ENCODE data around the gene TBCD. TPM values are rescaled to one million over a fixed set of nuclear protein-coding genes. Genes with fewer than 3 reads are reported as not detected.

TBCD gene
- total RNA-seq, 1 experiment from 2014 or later = 90.7 TPM

- CTCF ChIA-PET = no interaction called here
- no peaks in the 10 kb centered on the region for H3K9me3 Mint-ChIP-seq (ENCODE audit: low read depth, unreplicated experiment)
- BruUV-seq (replicated peaks) = no TSS peak
- no peak for DNase-seq
- no peaks in the 10 kb centered on the region for H3K27me3 Mint-ChIP-seq (ENCODE audit: unreplicated experiment)
- intact Hi-C loops (cut with micrococcal nuclease; ENCODE audit: unreplicated experiment) = no loop called here
- H3K27ac Mint-ChIP-seq (ENCODE audit: unreplicated experiment) = no peak overlapping the region
- TF ChIP-seq CTCF (IDR thresholded peaks at IDR 0.05; ENCODE audit: unreplicated experiment) = no peak
- H3K4me1 Mint-ChIP-seq (ENCODE audit: low read depth, unreplicated experiment) = peaks cover 23% of the 10 kb centered on the region
- peaks cover 15% of the 10 kb centered on the region for H3K36me3 Mint-ChIP-seq (ENCODE audit: insufficient read depth, unreplicated experiment)
- H3K4me3 Mint-ChIP-seq (ENCODE audit: low read depth, unreplicated experiment) = no peak overlapping the region
Observed at GRCh38 chr17:82882715-82883418, 131.0 kb downstream of the TBCD start.

GRCh38 chr17:82883419-82884031, 131.7 kb downstream of the TBCD start:
- CTCF ChIA-PET = no interaction called here

GRCh38 chr17:82884341-82884969, 132.6 kb downstream of the TBCD start:
- H3K9me3 Mint-ChIP-seq (ENCODE audit: low read depth, unreplicated experiment) = no peaks in the 10 kb centered on the region
- no TSS peak for BruUV-seq (replicated peaks)
- no peaks in the 10 kb centered on the region for H3K27me3 Mint-ChIP-seq (ENCODE audit: unreplicated experiment)
- no peak for DNase-seq
- peaks cover 39% of the 10 kb centered on the region for H3K4me1 Mint-ChIP-seq (ENCODE audit: low read depth, unreplicated experiment)
- no peak overlapping the region for H3K4me3 Mint-ChIP-seq (ENCODE audit: low read depth, unreplicated experiment)
- intact Hi-C loops (cut with micrococcal nuclease; ENCODE audit: unreplicated experiment) = no loop called here
- no peak for TF ChIP-seq CTCF (IDR thresholded peaks at IDR 0.05; ENCODE audit: unreplicated experiment)
- H3K36me3 Mint-ChIP-seq (ENCODE audit: insufficient read depth, unreplicated experiment) = peaks cover 25% of the 10 kb centered on the region
- no peak overlapping the region for H3K27ac Mint-ChIP-seq (ENCODE audit: unreplicated experiment)
- CTCF ChIA-PET = no interaction called here

More at GRCh38 chr17:82883419-82884031, 131.7 kb downstream of the TBCD start:
- H3K36me3 Mint-ChIP-seq (ENCODE audit: insufficient read depth, unreplicated experiment) = peaks cover 16% of the 10 kb centered on the region
- no TSS peak for BruUV-seq (replicated peaks)
- no peaks in the 10 kb centered on the region for H3K9me3 Mint-ChIP-seq (ENCODE audit: low read depth, unreplicated experiment)
- no peaks in the 10 kb centered on the region for H3K27me3 Mint-ChIP-seq (ENCODE audit: unreplicated experiment)
- no peak for TF ChIP-seq CTCF (IDR thresholded peaks at IDR 0.05; ENCODE audit: unreplicated experiment)
- no peak for DNase-seq
- H3K4me3 Mint-ChIP-seq (ENCODE audit: low read depth, unreplicated experiment) = no peak overlapping the region
- intact Hi-C loops (cut with micrococcal nuclease; ENCODE audit: unreplicated experiment) = no loop called here
- H3K27ac Mint-ChIP-seq (ENCODE audit: unreplicated experiment) = no peak overlapping the region
- peaks cover 29% of the 10 kb centered on the region for H3K4me1 Mint-ChIP-seq (ENCODE audit: low read depth, unreplicated experiment)

GRCh38 chr17:82884970-82885353, 133.1 kb downstream of the TBCD start:
- H3K27me3 Mint-ChIP-seq (ENCODE audit: unreplicated experiment) = no peaks in the 10 kb centered on the region
- H3K27ac Mint-ChIP-seq (ENCODE audit: unreplicated experiment) = no peak overlapping the region
- TF ChIP-seq CTCF (IDR thresholded peaks at IDR 0.05; ENCODE audit: unreplicated experiment) = no peak
- no peak overlapping the region for H3K4me3 Mint-ChIP-seq (ENCODE audit: low read depth, unreplicated experiment)
- BruUV-seq (replicated peaks) = no TSS peak
- intact Hi-C loops (cut with micrococcal nuclease; ENCODE audit: unreplicated experiment) = no loop called here
- peaks cover 30% of the 10 kb centered on the region for H3K36me3 Mint-ChIP-seq (ENCODE audit: insufficient read depth, unreplicated experiment)
- H3K4me1 Mint-ChIP-seq (ENCODE audit: low read depth, unreplicated experiment) = peaks cover 44% of the 10 kb centered on the region
- DNase-seq = no peak
- CTCF ChIA-PET = no interaction called here
- H3K9me3 Mint-ChIP-seq (ENCODE audit: low read depth, unreplicated experiment) = no peaks in the 10 kb centered on the region
